ENCODE data around the gene ZNF334.
A peak's percentile ranks its signal among the peaks of the same experiment; 100 is the strongest.

Gene ZNF334

DNA sequence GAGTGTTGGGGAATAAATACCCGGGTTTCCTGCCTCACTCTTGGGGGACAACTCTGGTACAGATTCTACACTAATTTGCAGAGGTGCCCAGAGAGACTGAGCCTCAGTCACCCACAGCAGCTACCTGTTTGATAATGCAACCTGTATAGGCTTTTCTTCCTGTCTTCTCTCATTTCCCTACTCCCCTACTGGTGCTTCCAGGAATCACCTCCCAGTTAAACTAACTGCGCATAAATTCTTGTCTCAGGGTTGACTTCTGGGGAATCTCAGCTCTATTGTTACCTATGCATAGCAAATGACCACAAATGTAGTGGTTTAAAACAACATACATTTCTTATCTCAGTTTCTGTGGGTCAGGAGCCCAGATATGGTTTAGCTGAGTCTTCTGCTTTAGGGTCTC, 25.8 kb upstream of the ZNF334 start:
- DNase-seq (ENCODE audit: insufficient read length, low spot score) (no peak), FAIRE-seq (no peak)

DNA sequence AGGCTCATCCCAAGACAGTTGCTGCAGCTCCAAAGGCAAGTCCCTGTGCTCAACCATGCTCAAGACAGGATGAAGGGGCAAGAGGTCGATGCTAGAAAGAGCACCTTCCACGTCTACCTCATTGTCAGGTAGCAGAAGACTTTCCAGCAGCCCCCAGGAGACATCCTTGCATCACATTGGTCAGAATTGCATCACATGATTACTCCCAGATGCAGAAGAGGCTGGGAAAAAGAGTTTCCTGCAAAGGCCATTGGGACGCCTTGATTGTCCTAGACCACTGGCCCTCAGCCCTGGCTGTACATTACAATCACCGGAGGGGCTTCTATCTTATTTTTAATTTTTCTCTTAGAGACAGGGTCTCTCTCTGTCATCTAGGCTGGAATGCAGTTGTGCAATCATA, 17.3 kb upstream of the ZNF334 start:
- TF ChIP-seq POLR2A (IDR thresholded peaks at IDR 0.05; ENCODE audit: low read depth, low read length): no peak
- FAIRE-seq: no peak

More for the DNA sequence above, 25.8 kb upstream of the ZNF334 start:
- no peak for TF ChIP-seq POLR2A (IDR thresholded peaks at IDR 0.05; ENCODE audit: low read depth, low read length)

DNA sequence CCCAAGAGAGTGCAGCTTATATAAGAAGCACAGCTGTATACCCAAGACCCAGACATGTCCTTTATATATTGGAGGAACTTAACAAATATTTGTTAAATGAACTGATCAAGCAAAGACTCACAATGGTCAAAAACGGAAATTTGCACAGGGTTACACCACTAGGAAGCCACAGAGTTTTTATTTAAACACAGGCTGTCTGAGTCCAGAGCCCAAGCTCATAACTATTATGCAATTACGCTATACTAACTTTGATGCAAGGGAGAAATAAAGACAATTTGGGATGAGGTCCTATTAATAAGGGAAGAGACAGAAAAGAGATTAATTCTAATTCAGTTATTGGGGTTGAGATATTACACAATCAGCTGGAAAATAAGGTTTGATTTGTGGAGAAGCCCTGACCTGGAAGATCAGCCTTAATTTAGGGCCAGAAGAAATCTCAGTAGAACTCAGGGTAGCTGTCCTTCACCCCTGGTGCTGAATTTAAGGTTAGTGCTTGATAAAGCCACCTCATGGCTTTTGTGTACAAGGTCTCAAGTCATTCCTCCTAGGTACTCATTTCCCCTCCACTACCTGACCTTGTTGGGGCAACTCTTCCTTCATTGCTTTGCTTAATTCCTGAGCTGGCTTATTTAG, 10.5 kb upstream of the ZNF334 start:
- no peak for FAIRE-seq
- DNase-seq (ENCODE audit: insufficient read length, low spot score): no peak
- no peak for TF ChIP-seq POLR2A (IDR thresholded peaks at IDR 0.05; ENCODE audit: low read depth, low read length)

More for the DNA sequence above, 17.3 kb upstream of the ZNF334 start:
- no peak for DNase-seq (ENCODE audit: insufficient read length, low spot score)

DNA sequence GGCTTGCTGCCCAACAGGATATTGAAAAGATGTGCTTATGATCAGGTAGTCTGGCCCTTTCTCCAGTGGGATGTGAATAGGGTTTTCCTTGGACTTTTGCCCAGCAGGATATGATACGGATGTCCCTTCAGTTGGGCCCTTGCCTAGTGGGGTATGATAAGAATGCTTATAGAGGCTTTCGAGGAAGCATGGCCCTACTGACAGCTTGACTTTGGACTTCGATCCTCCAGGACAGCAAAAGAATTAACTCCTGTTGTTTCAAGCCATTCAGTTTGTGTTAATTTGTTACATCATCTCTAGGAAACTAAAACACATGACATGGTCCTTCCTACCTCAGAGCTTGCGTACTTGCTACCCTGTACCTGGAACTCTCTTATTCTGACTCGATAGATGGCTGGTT, 9.7 kb upstream of the ZNF334 start:
- no peak for TF ChIP-seq POLR2A (IDR thresholded peaks at IDR 0.05; ENCODE audit: low read depth, low read length)
- FAIRE-seq (no peak), DNase-seq (ENCODE audit: insufficient read length, low spot score) (no peak)

DNA sequence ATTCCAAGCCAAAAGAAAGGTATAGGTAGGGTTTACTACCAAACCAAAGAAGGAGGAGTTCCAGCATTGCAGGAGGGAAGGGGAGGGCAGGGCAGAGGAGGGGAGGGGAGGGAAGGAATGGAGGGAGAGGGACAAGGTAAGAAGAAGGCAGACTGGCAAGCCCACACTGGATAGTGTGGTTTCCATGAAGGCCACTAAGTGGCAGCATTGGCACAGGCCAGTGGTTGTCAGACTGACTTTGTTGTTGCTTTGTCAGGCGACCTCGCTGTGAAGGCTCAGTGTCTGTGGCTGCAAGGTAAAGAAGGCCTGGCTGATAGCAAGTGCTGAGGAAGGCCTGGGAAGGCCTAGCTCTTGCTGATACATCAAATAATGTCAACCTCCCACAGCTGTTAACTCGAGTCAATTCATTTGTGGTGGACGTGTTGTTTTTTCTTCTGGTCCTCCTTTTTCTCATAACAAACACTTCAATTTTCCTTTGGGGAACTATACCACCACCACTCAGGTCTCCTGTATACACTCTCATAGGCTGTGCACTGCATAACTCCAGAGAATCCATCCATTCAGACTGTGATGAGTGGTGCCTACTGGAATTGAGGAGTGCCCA, 7.7 kb upstream of the ZNF334 start:
- DNase-seq (ENCODE audit: insufficient read length, low spot score) (peak; percentile 28), FAIRE-seq (no peak)
- TF ChIP-seq POLR2A (IDR thresholded peaks at IDR 0.05; ENCODE audit: low read depth, low read length): no peak

DNA sequence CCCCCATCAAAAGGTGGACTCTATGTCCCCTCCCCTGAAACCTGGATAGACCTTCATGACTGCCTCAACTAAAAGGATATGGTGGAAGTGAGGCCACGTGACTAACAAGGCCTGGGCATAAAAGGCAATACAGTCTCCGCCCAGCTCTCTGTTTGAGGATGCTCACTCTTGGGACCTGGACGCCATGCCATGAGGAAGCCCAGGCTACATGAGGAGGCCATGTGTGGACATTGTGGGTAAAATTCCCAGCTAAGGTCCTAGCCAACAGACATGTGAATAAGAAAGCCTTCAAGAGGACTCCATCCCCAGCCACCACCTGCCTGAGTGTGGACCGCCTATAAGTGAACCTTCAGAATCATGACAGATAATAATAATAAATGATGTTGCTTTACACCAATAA, 7.2 kb upstream of the ZNF334 start:
- FAIRE-seq: no peak
- DNase-seq (ENCODE audit: insufficient read length, low spot score): no peak
- no peak for TF ChIP-seq POLR2A (IDR thresholded peaks at IDR 0.05; ENCODE audit: low read depth, low read length)

DNA sequence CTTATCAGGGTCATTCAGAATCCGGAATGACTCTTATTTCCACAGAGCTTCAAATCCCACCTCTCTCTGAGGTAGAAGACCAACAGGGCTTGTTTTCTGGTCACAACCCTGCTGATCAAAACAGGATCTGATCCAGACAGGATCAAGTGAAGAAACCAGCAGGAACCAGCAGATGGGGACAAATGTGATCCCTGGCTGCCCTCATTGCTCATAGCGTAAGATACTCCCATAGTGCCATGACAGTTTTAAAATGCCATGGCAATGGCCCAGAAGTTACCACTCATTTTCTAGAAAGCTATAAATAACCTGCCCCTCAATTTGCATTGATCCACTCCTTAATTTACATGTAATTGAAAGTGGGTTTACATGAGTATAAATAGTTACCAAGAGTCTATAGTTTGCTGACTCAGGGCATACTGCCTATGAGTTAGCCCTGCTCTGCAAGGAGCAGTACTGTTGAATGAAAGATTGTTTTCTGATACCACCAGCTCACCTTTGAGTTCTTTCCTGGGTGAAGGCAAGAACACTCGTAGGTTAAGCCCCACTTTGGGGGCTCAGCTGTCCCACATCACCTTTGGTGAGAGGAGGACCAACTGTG, 6.2 kb upstream of the ZNF334 start:
- FAIRE-seq (no peak), DNase-seq (ENCODE audit: insufficient read length, low spot score) (no peak)
- no peak for TF ChIP-seq POLR2A (IDR thresholded peaks at IDR 0.05; ENCODE audit: low read depth, low read length)

DNA sequence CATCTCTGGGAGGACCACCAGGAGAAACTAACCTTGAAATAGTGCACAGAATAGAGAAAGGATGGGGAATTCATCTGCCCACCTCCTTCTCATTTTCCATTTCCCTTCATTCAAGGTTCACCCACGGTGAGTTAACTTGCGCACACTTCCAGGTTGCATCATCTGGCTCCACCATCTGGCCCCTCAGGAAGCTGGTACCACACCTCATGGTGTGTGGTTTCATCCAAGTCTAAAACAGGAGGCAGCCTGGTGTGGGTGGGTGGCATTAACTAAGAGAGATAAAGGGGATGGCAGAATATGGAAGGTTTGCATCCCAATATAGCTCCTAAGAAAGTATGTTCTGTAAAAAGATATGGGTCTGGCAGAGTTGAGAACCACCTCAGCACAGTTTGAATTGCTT, 3.8 kb downstream of the ZNF334 start:
- TF ChIP-seq POLR2A (IDR thresholded peaks at IDR 0.05; ENCODE audit: low read depth, low read length): no peak
- no peak for DNase-seq (ENCODE audit: insufficient read length, low spot score)
- FAIRE-seq: no peak

DNA sequence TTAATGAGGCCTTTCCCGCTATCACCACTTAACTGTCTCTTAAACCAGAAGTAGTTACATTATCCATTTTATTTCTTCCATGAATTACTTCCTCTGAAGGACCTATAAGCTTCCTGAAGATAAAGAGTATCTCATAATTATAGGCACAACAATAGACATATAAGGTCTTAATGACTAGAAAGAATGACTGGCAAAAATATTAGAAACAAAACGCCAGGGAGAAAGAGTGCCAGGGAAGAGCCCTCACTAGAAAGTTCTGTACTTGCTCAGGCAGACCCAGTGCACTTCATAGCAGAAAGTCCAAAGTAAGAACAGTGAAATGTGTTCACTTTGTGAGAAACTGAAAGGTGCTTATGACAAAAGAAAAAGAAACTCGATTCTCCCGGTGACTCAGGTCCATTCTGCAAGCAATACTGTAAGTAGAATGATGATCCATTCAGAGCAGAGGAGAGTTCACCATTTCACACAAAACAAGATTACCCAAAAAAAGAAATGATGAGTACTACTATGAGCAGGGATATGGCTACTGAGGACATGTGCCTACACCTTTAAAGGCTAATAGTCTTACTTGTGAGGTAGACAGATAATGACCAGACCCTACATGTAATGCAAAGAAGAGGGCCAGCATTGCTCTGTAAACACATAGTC, 5.5 kb downstream of the ZNF334 start:
- TF ChIP-seq POLR2A (IDR thresholded peaks at IDR 0.05; ENCODE audit: low read depth, low read length): no peak
- DNase-seq (ENCODE audit: insufficient read length, low spot score): no peak
- no peak for FAIRE-seq

DNA sequence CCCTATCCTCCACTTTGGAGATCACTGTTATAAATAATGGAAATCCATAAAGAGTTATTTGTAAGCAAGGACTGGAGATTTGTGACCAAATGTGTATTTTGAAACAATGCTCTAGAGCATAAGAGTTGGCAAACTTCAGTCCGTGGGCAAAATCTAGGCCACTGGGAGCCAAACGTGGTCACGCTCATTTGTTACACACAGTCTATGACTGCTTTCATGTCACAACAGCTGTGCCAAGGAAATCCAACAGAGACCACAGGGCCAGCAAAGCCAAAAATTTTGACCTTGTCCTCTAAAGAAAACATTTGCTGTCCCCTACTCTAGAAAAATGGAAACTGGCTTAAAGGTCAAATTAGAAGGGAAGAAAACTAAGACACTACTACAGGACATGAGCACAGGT, 7.9 kb downstream of the ZNF334 start:
- FAIRE-seq (no peak), DNase-seq (ENCODE audit: insufficient read length, low spot score) (no peak)
- no peak for TF ChIP-seq POLR2A (IDR thresholded peaks at IDR 0.05; ENCODE audit: low read depth, low read length)

DNA sequence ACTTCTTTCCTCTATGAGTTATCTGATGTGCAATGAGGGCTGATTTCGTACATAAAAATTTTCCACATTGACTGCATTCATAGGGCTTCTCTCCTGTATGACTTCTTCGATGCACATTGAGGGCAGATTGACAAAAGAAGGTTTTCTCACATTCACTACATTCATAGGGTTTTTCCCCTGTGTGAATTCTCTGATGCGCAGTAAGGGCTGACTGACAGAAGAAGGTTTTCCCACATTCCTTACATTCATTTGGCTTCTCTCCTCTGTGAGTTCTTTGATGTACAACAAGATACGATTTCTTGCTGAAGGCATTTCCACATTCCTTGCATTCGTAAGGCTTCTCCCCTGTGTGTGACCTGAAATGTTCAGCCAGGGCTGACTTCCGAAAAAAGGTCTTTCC, 11.4 kb downstream of the ZNF334 start:
- no peak for TF ChIP-seq POLR2A (IDR thresholded peaks at IDR 0.05; ENCODE audit: low read depth, low read length)
- DNase-seq (ENCODE audit: insufficient read length, low spot score) (no peak), FAIRE-seq (no peak)

DNA sequence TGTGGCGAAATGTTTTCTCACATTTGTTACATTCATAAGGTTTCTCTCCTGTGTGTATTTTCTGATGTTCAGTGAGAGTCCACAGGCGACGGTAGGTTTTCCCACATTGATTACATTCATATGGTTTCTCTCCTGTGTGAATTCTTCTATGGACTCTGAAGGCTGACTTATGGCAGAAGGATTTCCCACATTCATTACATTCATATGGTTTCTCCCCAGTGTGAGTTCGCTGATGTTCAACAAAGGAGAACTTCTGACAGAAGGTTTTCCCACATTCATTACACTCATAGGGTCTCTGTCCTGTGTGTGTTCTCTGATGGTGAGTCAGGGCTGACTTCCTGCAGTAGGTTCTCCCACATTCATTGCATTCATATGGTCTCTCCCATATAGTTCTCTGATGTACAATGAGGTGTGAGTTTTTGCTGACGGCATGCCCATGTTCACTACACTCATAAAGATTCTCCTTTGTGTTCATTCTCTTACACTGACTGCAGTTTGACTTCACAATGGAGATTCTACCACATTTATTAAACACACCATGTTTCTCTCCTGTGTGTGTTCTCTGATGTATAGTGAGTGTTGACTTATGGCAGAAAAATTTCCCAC, 11.9 kb downstream of the ZNF334 start:
- no peak for TF ChIP-seq POLR2A (IDR thresholded peaks at IDR 0.05; ENCODE audit: low read depth, low read length)
- no peak for DNase-seq (ENCODE audit: insufficient read length, low spot score)
- FAIRE-seq: no peak

DNA sequence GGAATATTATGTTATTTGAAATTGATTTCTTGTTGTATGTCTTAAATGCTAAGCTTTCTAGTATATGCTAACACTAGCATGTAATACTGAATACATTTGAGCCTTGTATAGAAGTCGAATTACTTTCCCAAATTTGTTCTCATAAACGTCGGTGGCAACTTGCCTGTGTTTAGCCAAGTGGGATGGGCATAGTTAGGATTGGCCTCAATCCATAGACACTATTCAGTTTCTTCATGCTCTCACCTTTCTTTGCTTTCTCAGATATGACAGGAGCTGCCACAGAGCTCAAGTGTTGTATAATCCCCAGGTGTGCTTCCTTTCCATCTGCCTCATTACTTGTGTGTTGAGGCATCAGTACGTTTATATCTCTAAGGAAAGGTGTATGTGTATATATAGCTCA, 19.3 kb downstream of the ZNF334 start:
- no peak for FAIRE-seq
- no peak for TF ChIP-seq POLR2A (IDR thresholded peaks at IDR 0.05; ENCODE audit: low read depth, low read length)

DNA sequence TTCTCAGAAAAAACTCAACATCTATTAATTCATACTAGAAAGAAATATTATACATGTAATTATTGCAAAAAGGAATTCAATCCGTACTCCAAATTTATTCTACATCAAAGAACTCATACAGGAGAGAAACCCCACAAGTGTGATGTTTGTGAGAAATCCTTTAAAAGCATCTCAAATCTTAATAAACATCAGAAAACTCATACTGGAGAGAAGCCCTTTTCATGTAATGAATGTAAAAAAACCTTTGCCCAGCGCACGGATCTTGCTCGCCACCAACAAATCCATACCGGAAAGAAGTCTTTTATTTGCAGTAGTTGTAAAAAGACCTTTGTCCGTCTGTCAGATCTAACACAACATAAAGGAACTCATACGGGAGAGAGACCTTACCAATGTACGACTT, 22.0 kb downstream of the ZNF334 start:
- no peak for FAIRE-seq
- DNase-seq (ENCODE audit: insufficient read length, low spot score): no peak
- no peak for TF ChIP-seq POLR2A (IDR thresholded peaks at IDR 0.05; ENCODE audit: low read depth, low read length)

More for the DNA sequence above, 19.3 kb downstream of the ZNF334 start:
- no peak for DNase-seq (ENCODE audit: insufficient read length, low spot score)
